ENCODE data around the gene MRPS11.
A peak's percentile ranks its signal among the peaks of the same experiment; 100 is the strongest.
"Not testable (repeated sequence)": the region's sequence is repeated elsewhere in the genome, so short reads cannot be mapped to it uniquely, and the experiment has no call there.

MRPS11 gene

DNA sequence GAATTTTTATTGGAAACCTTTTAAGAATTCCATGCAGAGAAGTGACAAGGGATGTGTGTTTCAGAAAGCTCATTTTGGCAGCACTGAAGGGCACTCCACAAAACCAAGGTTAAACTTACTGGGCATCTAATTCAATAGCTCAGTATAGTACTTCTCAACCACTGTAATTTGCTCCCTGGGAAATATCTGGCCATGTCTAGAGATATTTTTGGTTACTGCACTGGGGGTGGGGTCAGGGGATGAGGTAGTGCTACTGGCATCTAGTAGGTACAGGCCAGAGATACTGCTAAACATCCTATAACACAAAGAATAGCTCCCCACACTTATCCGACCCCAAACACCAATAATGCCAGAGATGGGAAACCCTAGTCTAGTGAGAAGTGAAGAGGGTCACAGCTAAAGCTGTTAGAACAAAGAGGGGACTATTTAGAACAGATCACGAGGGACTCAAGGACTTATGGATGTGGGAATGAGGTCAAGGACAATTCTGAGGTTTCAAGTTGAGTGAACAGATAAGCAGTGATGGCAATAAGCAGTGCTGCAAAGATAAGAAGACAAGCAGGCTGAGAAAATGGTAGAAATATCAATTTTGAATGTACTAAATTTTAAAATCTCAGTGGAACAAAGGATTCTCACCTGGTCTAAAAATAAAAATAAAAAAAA lies 3.5 kb upstream of the MRPS11 start:
- peaks cover 68% of the 10 kb centered on the region for H3K36me3 ChIP-seq (ENCODE audit: insufficient read depth, low read depth, low read length)

DNA sequence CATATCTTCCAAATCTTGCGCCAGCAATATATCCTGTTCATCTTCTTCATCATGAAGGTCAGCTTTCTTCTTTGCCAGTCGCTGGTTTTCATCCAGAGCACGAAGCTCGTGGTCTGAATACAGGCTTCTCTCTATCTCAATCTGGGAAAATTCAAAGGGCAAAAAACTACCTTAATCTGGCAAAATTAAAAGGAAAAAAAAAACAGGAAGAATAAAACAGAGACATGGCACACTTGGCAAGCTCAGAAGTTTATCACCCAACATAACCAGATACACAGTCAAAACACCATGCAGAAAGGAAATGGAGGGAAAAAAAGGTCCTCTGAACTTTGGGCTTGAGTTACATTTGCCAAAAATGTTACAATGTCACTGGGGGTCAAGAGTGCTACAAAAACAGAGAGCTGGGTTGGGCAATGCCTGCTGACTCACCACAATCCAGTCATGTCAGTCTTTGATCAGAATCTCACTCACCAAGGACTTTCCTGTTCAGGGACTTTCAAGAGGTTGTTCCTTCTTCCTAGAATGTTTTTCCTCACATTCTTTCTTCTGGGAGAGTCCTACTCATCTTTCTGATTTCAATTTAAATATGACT lies 1.8 kb upstream of the MRPS11 start:
- Histone ChIP-seq H3K9me3 (ENCODE audit: insufficient read depth, low read depth, low read length) (no peaks in the 10 kb centered on the region), H3K36me3 (ENCODE audit: insufficient read depth, low read depth, low read length) (peaks cover 57% of the 10 kb centered on the region), H3K9ac (ENCODE audit: low read depth, low read length) (no peak overlapping the region), H3K4me1 (ENCODE audit: insufficient read depth, low read length) (no peaks in the 10 kb centered on the region), H3K27ac (ENCODE audit: low read length) (no peak overlapping the region), H3K27me3 (ENCODE audit: insufficient read depth, low read length) (no peaks in the 10 kb centered on the region), H3K4me3 (ENCODE audit: low read length) (peak overlapping the region; percentile 99)

More for the DNA sequence above, 3.5 kb upstream of the MRPS11 start:
- no peaks in the 10 kb centered on the region for H3K27me3 ChIP-seq (ENCODE audit: insufficient read depth, low read length)
- no peak overlapping the region for H3K9ac ChIP-seq (ENCODE audit: low read depth, low read length)
- no peaks in the 10 kb centered on the region for H3K9me3 ChIP-seq (ENCODE audit: insufficient read depth, low read depth, low read length)
- H3K4me3 ChIP-seq (ENCODE audit: low read length), result no peak overlapping the region
- H3K27ac ChIP-seq (ENCODE audit: low read length), result no peak overlapping the region
- H3K4me1 ChIP-seq (ENCODE audit: insufficient read depth, low read length), result no peaks in the 10 kb centered on the region

DNA sequence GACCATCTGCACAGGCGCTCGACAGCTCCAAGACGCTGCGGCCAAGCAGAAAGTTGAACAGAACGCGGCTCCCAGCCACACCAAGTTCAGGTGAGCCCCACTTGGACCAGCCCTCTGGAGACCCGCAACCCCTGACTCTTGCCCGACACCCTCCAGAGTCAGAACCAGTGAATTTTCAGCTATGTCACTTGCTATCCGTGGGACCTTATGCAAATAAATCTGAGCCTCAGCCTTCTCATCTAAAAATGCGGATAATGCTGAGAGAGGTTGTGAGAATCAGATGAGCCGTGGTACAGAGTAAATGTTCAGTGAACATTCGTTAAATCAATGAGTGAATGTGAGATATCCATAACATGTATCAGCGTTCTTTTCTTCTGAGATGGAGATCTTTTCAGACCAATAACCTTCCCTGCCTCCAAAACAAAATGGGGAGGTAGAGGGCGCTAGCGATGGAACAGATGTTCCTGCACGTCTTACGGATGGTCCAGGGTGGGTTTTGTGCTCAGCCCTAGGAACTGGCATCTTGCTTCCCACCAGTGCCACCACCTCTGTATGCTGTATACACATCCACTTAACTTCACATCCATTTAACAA lies 524 bp downstream of the MRPS11 start:
- Histone ChIP-seq H3K27ac (ENCODE audit: low read length) (peak overlapping the region; percentile 78), H3K36me3 (ENCODE audit: insufficient read depth, low read depth, low read length) (peaks cover 50% of the 10 kb centered on the region), H3K9me3 (ENCODE audit: insufficient read depth, low read depth, low read length) (no peaks in the 10 kb centered on the region), H3K4me3 (ENCODE audit: low read length) (peak overlapping the region; percentile 99), H3K9ac (ENCODE audit: low read depth, low read length) (peak overlapping the region; percentile 96), H3K4me1 (ENCODE audit: insufficient read depth, low read length) (no peaks in the 10 kb centered on the region), H3K27me3 (ENCODE audit: insufficient read depth, low read length) (no peaks in the 10 kb centered on the region)

DNA sequence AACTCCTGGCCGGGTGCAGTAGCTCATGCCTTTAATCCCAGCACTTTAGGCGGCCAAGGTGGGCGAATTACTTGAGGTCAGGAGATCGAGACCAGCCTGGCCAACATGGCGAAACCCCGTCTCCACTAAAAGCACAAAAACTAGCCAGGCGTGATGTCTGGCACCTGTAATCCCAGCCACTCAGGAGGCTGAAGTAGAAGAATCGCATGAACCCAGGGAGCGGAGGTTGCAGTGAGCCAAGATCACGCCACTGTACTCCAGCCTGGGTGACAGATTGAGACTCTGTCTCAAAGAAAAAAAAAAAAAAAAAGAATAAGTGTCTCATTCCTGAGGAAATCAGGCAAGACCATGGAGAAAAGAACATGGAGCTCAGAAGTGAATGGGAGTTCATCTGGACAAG lies 1.2 kb downstream of the MRPS11 start:
- H3K9ac ChIP-seq (ENCODE audit: low read depth, low read length); H3K27me3 ChIP-seq (ENCODE audit: insufficient read depth, low read length); H3K27ac ChIP-seq (ENCODE audit: low read length); H3K9me3 ChIP-seq (ENCODE audit: insufficient read depth, low read depth, low read length); H3K4me1 ChIP-seq (ENCODE audit: insufficient read depth, low read length): not testable (repeated sequence)
- Histone ChIP-seq H3K36me3 (ENCODE audit: insufficient read depth, low read depth, low read length) (peaks cover 49% of the 10 kb centered on the region), H3K4me3 (ENCODE audit: low read length) (peak overlapping the region; percentile 99)

DNA sequence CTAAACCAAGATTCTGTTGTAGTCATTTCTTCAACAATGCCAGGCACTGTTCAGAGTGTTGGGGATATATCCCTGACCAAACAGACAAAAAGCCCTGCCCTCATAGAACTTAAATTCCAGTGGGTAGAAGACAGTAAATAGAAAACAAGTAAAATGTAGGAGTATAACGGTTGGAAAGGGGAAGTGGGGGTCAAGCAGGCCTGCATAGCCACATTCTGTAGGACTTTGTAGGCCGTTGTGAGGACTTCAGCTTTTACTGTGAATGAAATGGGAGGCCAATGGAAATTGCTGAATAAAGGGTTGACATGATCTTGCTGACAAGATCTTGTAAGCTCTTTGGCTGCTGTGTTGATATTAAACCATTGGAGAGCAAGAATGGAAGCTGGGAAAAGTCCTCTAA lies 1.8 kb downstream of the MRPS11 start:
- H3K9ac ChIP-seq (ENCODE audit: low read depth, low read length), result no peak overlapping the region
- no peaks in the 10 kb centered on the region for H3K9me3 ChIP-seq (ENCODE audit: insufficient read depth, low read depth, low read length)
- peaks cover 44% of the 10 kb centered on the region for H3K36me3 ChIP-seq (ENCODE audit: insufficient read depth, low read depth, low read length)
- H3K4me1 ChIP-seq (ENCODE audit: insufficient read depth, low read length), result no peaks in the 10 kb centered on the region
- no peaks in the 10 kb centered on the region for H3K27me3 ChIP-seq (ENCODE audit: insufficient read depth, low read length)
- no peak overlapping the region for H3K27ac ChIP-seq (ENCODE audit: low read length)
- no peak overlapping the region for H3K4me3 ChIP-seq (ENCODE audit: low read length)

DNA sequence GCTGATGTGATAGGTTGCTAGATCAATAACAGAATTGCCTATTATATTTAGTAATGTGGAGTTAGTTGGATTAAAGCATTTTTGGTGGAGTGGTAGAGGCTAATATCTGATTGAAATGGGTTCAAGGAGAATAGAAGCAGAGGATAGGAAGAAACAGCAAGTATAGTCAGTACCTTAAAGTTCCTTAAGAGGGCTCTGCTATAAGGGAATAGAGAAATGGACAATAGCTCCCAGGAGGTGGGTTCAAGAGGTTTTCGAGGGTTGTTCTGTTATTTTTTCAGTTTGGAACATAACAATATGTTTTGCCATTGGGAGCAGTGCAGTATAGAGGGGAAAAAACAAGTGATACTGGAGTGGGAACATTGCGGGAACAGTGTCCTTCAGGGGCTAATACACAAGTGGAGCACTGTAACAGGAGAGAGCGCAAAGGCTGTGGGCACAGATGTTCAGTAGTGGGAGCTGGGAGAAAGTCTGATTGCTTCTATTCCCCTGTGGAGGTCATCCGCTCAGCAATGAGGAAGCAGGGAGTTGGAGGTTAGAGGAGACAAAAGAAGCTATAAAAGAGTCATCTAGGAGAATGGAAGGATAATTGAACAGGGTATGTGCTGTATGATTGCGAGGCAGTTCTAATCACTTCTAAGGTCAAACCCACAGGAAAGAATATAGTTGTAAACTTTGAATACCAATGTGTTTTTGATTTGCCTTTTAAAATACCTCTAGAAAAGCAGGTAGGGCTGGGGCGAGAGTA lies 3.3 kb downstream of the MRPS11 start:
- Histone ChIP-seq H3K27ac (ENCODE audit: low read length) (no peak overlapping the region), H3K36me3 (ENCODE audit: insufficient read depth, low read depth, low read length) (peaks cover 41% of the 10 kb centered on the region), H3K9me3 (ENCODE audit: insufficient read depth, low read depth, low read length) (no peaks in the 10 kb centered on the region), H3K4me3 (ENCODE audit: low read length) (no peak overlapping the region), H3K4me1 (ENCODE audit: insufficient read depth, low read length) (no peaks in the 10 kb centered on the region), H3K27me3 (ENCODE audit: insufficient read depth, low read length) (no peaks in the 10 kb centered on the region), H3K9ac (ENCODE audit: low read depth, low read length) (no peak overlapping the region)

DNA sequence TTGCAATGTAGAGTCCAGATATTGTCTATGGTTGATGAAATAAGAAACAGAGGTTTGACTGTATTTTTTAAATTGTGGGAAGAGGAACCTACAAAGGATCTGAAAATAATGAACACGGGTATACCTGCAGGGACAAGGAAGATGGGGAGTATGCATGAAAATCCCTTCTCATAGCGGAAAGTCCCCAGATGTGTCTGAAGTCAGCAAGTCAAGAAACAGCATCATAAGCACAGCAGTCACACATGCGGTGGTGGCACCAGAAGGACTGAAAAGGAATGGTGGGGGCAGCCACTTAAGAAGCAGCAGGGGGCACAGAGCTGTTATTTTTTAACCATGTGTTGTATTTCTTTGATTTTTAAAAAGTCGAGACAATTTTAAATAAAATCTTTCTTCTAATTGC lies 4.7 kb downstream of the MRPS11 start:
- Histone ChIP-seq H3K4me1 (ENCODE audit: insufficient read depth, low read length) (no peaks in the 10 kb centered on the region), H3K36me3 (ENCODE audit: insufficient read depth, low read depth, low read length) (peaks cover 54% of the 10 kb centered on the region), H3K27ac (ENCODE audit: low read length) (no peak overlapping the region), H3K4me3 (ENCODE audit: low read length) (no peak overlapping the region), H3K9me3 (ENCODE audit: insufficient read depth, low read depth, low read length) (no peaks in the 10 kb centered on the region), H3K9ac (ENCODE audit: low read depth, low read length) (no peak overlapping the region), H3K27me3 (ENCODE audit: insufficient read depth, low read length) (no peaks in the 10 kb centered on the region)

DNA sequence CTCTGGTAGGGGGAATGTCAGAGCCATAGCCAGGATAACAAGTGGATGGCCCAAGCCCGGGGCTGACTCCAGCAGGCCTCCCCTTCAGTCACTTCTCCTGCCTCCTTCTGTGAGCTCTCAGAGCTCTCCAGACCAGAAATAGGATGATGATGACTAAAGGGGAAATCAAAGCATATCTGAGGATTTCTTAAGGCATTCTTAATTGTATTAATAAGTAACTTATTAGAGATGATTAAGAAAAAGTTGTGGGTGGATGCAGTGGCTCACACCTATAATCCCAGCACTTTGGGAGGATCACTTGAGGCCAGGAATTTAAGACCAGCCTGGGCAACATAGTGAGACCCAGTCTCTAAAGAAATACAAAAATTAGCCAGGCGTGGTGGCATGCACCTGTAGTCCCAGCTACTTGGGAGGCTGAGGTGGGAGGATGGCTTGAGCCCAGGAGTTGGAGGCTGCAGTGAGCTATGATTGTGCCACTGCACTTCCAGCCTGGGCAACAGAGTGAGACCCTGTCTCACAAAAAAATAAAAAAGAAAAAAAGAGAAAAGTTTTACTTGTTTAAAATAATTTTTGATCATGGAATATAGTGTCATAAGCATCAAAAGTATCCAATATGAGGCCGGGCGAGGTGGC lies 6.3 kb downstream of the MRPS11 start:
- peaks cover 63% of the 10 kb centered on the region for H3K36me3 ChIP-seq (ENCODE audit: insufficient read depth, low read depth, low read length)
- H3K9ac ChIP-seq (ENCODE audit: low read depth, low read length); H3K4me3 ChIP-seq (ENCODE audit: low read length); H3K27ac ChIP-seq (ENCODE audit: low read length); H3K4me1 ChIP-seq (ENCODE audit: insufficient read depth, low read length); H3K9me3 ChIP-seq (ENCODE audit: insufficient read depth, low read depth, low read length); H3K27me3 ChIP-seq (ENCODE audit: insufficient read depth, low read length): not testable (repeated sequence)

DNA sequence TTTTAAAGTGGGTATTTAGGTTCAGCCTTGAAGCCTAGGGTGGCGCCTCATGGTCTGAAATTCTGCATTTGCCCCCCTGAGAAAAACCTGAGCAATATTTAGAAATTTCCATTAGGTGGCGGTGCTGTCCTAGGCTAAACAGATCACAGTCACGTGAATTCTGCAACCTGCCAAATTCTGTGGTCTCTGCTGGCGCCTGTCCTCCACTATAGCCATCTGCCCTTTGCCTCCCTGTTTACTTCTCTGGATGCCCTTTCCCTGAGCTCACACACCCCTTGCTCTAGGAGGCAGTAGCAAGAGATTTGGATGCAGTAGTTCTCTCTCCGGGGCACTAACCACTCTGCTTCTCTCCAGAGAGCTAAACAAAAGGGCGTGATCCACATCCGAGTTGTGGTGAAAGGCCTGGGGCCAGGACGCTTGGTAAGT lies 9.1 kb downstream of the MRPS11 start:
- Histone ChIP-seq H3K4me1 (ENCODE audit: insufficient read depth, low read length) (no peaks in the 10 kb centered on the region), H3K9me3 (ENCODE audit: insufficient read depth, low read depth, low read length) (no peaks in the 10 kb centered on the region), H3K27me3 (ENCODE audit: insufficient read depth, low read length) (no peaks in the 10 kb centered on the region), H3K36me3 (ENCODE audit: insufficient read depth, low read depth, low read length) (peaks cover 53% of the 10 kb centered on the region), H3K27ac (ENCODE audit: low read length) (no peak overlapping the region), H3K9ac (ENCODE audit: low read depth, low read length) (no peak overlapping the region), H3K4me3 (ENCODE audit: low read length) (no peak overlapping the region)

DNA sequence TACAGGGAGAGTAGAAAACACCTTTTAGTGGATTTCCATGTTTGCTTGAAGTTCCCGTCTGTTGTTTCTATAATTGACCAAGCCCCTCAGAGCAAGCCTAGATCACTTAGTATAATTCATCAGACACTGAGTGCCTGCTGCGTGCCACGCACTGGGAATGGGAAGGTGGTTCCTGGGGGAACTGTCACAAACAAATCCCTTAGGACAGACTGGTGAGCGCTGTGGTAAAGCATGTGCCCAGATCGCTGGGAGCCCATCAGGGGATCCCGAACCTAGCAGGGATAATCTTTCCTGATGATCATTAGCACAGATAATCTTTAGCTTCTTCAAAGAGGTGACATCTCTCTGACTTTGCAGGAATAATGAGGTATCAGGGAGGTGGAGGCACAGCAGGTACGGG lies 9.6 kb downstream of the MRPS11 start:
- Histone ChIP-seq H3K9me3 (ENCODE audit: insufficient read depth, low read depth, low read length) (no peaks in the 10 kb centered on the region), H3K27ac (ENCODE audit: low read length) (no peak overlapping the region), H3K4me1 (ENCODE audit: insufficient read depth, low read length) (no peaks in the 10 kb centered on the region), H3K27me3 (ENCODE audit: insufficient read depth, low read length) (no peaks in the 10 kb centered on the region), H3K4me3 (ENCODE audit: low read length) (no peak overlapping the region), H3K9ac (ENCODE audit: low read depth, low read length) (no peak overlapping the region), H3K36me3 (ENCODE audit: insufficient read depth, low read depth, low read length) (peaks cover 48% of the 10 kb centered on the region)

DNA sequence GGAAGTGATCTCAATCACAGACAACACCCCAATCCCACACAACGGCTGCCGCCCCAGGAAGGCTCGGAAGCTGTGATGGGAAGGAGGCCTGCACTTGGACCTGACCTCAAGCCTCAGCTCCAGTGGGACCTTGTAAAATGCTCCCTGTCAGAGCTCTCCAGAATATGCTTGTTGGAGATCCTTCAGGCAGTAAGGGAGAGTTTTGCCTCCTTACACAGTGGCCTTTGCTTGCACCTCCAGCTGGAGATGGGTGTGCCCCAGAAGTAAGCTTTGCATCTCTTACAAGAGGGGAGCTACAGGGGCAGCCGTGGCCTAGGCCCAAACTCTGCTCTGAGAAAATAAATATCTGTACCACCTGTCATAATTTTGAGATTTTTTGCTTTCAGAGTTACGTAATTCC lies 10.4 kb downstream of the MRPS11 start:
- Histone ChIP-seq H3K9ac (ENCODE audit: low read depth, low read length) (no peak overlapping the region), H3K4me3 (ENCODE audit: low read length) (no peak overlapping the region), H3K27ac (ENCODE audit: low read length) (no peak overlapping the region), H3K27me3 (ENCODE audit: insufficient read depth, low read length) (peaks cover under 1% of the 10 kb centered on the region; the same call in 1 of the 2 replicates), H3K4me1 (ENCODE audit: insufficient read depth, low read length) (no peaks in the 10 kb centered on the region), H3K36me3 (ENCODE audit: insufficient read depth, low read depth, low read length) (peaks cover 41% of the 10 kb centered on the region), H3K9me3 (ENCODE audit: insufficient read depth, low read depth, low read length) (no peaks in the 10 kb centered on the region)
